KBM-7 (cell line): ENCODE results near the gene ASNSD1.
"Not testable (repeated sequence)": the region's sequence is repeated elsewhere in the genome, so short reads cannot be mapped to it uniquely, and the experiment has no call there.

Source experiments
- DNase-seq: peaks from one replicate; pipeline ENCODE4 v3.0.0-alpha.2; 2015
- in situ Hi-C: fragments of 300-500 bp; cut with MboI; formaldehyde crosslinking; loops from 2 replicates; pipeline ENCODE4 v1.14.3; 2020; ENCODE audit warnings: low sequenced_read_pairs, low pct_unique_long_range_greater_than_20kb, mixed read lengths

ASNSD1 gene

DNA sequence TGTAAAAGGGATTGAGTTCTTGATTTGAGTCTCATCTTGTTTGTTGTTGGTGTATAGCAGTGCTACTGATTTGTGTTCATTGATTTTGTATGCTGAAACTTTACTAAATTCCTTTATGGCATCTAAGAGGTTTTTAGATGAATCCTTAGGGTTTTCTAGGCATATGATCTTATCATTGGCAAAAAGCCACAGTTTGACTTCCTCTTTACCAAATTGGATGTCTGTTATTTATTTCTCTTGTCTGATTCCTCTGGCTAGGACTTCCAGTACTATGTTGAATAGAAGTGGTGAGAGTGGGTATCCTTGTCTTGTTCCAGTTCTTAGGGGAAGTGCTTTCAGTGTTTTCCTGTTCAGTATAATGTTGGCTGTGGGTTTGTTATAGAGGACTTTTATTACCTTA, 18.0 kb downstream of the ASNSD1 start:
- in situ Hi-C loops = no loop called here
- DNase-seq = peak; percentile 64

DNA sequence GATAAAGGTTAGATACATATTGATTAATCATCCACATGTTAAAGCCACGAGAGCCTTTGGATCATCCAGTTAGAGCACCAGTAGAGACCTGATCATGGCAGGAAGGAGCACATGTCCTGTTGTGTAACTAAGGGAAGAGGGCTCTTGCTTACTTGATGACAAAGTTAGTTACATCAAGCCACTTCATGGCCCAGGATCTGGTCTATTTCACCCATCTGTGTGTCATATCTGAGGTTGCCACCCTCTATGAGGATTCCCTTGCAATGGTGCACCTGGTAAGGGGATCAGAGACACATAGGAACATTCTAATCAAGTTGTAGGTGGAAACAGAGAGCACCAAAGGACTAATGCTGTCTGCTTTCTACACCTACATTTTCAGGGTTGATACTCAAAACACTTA, 19.9 kb downstream of the ASNSD1 start:
- no peak for DNase-seq
- in situ Hi-C loops = no loop called here

DNA sequence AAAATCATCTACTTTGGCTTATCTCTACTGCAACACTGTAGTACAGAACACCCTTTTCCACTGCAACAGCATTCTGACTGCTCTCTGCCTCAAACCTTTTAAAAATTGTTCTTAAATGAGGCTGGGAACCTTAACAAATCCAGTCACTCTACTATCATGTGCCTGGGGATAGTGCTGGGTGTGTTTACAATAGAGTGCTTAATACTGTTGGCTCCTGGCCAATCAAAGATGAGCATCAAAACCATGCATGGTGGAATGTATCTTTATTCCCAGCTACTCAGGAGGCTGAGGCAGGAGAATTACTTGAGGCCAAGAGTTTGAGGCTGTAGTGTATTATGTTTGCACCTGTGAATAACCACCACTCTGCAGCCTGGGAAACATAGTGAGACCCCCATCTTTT, 20.6 kb downstream of the ASNSD1 start:
- no peak for DNase-seq
- in situ Hi-C loops = no loop called here

DNA sequence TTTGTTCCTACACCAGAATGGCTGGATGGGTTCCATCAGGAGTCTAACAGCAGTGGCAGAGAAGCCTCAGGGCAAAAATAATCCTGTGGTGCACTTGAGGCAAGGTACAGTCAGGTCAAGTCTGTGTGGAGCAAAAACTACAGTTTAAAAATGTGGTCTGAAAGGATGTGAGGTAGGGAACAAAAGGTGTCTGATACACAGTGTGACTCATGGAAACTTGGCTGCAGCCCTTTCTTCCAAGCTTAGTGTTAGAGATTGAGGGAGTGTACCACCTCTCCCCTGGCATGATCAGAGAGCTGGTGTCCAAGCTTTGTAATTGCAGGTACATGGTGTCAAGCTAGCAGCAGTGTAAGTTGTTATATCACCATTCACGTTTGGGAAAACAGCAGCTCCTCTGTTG, 22.1 kb downstream of the ASNSD1 start:
- no peak for DNase-seq
- in situ Hi-C loops = no loop called here

DNA sequence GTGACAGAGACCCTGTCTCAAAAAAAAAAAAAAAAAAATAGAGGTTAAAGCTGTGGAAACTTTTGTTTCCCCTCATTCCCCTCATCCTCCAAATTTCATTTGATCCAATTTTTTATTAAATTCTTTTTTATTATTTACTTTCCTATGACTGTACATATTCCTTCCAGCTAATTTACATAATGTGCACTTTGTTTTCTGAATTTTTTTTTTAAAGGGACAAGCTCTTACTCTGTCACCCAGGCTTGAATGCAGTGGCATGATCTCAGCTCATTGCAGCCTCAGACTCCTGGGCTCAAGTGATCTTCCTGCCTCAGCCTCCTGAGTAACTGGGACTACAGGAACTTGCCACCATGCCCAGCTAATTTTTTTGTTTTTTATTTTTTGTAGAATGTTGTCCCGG, 23.6 kb downstream of the ASNSD1 start:
- DNase-seq = no peak
- in situ Hi-C loops = no loop called here

DNA sequence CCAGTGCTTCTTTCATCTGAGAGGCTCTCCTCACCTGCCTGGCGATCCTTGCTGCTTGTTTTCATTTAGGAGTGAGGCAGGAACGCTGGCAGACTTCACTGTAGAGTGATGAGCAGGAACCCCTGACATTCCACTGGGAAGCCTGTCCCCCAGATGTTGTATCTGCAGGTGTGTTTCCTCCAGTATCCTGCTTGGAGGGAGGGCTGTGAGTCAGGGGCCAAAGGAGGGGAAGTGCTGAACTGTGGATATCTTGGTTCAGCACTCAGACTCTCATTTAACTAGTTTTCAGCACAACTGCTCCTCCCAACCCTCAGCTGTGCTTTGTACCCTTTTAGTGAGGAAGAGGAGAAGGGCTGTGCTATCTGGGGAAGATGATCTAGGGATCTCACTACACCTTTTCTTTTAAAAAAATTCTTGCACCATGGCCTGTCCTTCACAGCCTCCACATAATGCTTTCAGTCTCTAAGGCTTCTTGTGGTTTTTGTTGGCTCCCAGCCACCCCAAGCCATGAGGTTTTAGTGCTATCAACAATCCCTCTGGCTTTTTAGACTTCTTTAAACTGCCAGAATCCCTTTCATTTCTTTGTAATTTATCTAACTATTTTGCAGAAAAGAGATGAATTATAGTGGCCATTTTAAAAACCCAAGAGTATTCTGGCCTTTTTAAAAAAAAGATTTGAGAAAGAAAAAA, 24.4 kb downstream of the ASNSD1 start:
- peak; percentile 62 for DNase-seq
- in situ Hi-C loops = no loop called here

DNA sequence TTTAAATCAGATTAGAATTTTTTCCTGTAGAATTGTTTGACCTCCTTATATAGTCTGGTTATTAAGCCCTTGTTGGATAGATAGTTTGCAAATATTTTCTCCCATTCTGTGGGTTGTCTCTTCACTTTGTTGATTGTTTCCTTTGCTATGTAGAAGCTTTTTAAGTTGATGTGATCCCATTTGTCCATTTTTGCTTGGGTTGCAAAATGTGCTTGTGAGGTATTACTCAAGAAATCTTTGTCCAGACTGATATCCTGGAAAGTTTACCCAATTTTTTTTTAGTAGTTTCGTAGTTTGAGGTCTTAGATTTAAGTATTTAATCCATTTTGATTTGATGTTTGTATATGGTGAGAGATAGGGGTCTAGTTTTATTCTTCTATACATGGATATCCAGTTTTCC, 26.5 kb downstream of the ASNSD1 start:
- DNase-seq, in situ Hi-C loops: not testable (repeated sequence)

DNA sequence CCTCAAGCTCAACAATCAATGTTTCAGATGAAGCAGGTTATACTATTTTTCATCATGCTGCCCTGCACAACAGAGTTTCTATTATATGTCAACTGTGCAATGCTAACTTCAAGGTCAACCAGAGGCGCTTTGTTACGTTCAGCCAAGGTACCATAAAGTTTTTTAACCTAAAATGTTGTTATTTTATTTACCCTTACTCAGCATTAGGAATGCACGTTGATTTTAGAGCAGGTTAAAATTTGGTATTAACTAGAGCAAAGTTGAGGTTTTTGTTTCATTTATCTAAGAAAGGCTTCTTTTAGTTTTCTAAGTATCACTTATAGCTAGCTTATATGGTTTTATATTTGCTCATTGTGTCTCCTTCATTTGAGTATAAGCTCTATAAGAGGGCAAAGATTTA, 35.0 kb downstream of the ASNSD1 start:
- in situ Hi-C loops = no loop called here
- DNase-seq = no peak

DNA sequence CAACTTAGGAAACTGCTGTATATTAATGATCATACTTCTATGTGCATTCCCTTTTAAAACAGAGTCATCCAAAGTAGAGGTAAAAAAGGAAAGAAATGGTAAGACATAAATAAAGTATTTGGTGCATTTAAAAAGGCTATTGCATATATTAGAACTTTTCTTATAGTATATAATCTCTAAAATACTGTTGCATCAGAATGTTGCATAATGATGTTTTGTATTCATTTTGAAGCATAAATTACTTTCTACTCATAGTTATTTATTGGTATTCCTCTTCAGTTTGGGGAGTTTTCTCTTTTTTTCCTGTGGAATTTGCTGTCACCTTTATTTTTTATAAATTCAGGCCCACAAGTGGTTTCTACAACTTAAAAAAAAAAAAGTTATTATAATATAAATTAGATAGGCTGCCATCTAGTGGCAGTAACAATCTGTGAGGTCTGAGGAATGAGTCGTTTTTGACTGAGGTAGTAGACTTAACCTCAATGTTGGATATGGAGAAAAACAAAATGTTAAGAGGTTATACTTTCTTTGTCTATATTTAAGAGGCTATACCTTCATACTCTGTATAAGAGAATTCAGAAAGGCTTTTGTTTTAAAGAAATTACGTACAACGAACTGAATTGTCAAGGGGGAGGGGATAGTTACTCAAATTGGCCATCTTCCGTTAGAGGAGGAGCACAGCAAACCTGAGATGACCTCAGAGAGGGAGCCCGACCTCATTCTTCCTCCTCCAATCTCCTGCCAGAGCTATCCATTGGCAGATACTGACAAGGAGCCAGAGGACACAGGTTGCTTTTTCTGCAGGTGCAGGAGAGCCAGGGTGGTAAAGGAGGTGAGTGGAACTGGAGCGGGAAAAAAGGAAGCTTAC, 37.0 kb downstream of the ASNSD1 start:
- in situ Hi-C loops = no loop called here
- DNase-seq = peak; percentile 54

DNA sequence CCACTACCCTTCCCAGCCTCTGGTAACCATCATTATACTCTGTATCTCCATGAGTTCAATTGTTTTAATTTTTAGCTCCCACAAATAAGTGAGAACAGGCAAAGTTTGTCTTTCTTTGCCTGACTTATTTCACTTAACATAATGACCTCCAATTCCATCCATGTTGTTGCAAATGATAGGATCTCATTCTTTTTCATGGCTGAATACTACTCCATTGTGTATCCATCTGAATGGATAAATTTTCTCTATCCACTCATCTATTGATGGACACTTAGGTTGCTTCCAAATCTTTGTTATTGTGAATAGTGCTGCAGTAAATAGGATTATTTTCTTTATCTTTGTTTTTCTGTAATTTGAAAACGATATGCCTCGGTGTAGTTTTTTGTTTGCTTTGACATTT, 39.4 kb downstream of the ASNSD1 start:
- in situ Hi-C loops = no loop called here
- no peak for DNase-seq

DNA sequence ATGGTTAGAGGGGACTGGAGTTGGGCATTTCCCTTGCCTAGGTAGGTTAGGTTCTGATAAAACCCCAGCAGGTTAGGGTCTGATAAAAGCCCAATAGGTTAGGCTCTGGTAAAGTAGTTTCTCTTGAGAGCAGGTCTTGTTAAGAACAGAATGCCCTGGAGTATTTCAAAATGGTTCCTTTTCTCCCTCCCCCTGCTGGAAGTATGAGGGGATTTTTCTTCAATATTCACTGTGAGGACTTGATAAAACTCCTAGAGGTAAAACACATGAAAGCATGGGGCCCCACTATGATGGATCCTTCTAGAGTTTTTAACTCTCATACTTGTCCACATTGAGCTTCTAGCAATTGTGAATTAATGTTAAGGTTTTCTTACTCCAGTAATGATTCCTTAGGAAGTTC, 40.8 kb downstream of the ASNSD1 start:
- in situ Hi-C loops = no loop called here
- peak; percentile 21 for DNase-seq

DNA sequence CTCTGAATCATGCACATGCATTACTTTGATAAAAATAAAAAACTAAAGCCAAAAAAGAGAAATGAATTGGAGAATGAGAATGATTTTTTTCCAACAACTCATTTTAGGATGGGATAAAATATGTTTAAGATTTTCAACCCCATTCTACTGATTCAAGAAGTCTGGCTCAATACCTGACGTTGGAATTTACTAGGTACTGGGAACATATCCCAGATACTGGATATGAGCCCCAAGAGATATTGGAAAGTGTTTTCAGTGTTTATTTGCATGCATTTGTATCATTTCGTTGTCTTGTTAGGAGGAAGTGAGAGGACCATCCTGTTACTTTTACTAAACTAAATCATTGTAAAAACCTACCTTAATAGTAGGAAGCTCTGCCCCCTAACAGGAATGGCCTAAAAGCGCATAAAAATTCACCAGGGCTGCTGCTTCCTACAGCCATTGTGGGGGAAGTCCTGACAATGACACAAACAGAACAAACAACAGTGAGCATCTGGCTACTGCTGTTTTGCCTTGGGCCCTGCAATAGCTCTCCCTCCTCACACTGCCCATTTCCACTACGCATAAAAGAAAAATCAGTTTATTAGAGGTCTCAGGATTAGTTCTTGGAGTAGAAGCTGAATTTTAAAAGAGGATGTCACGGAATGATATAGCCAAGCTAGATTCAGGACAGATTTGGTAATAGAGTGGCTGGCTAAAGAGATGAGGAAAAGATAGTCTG, 48.4 kb downstream of the ASNSD1 start:
- in situ Hi-C loops = no loop called here

DNA sequence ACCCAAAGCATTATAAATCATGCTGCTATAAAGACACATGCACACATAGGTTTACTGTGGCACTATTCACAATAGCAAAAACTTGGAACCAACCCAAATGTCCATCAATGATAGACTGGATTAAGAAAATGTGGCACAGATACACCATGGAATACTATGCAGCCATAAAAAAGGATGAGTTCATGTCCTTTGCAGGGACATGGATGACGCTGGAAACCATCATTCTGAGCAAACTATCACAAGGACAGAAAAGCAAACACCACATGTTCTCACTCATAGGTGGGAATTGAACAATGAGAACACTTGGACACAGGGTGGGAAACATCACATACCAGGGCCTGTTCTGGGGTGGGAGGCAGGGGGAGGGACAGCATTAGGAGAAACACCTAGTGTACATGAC, 56.3 kb downstream of the ASNSD1 start:
- in situ Hi-C loops, DNase-seq: not testable (repeated sequence)

More for the DNA sequence above, 48.4 kb downstream of the ASNSD1 start:
- DNase-seq = no peak

DNA sequence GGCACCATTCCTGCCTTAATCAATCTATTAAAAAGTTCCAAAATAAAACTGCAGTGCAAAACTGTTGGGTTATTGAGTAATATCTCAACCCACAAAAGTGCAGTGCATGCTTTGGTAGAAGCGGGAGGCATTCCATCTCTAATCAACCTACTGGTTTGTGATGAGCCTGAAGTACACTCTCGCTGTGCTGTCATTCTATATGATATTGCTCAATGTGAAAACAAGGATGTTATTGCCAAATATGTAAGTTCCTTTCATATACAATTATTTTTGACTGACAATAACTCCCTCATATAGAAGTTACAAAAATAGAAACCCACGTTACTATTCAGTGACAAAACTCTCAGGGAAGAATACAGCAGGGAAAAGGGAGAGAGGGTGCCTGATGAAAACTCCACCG, 58.3 kb downstream of the ASNSD1 start:
- no peak for DNase-seq
- in situ Hi-C loops = no loop called here
